ENCODE data around the gene NEK6.

The NEK6 gene

DNA sequence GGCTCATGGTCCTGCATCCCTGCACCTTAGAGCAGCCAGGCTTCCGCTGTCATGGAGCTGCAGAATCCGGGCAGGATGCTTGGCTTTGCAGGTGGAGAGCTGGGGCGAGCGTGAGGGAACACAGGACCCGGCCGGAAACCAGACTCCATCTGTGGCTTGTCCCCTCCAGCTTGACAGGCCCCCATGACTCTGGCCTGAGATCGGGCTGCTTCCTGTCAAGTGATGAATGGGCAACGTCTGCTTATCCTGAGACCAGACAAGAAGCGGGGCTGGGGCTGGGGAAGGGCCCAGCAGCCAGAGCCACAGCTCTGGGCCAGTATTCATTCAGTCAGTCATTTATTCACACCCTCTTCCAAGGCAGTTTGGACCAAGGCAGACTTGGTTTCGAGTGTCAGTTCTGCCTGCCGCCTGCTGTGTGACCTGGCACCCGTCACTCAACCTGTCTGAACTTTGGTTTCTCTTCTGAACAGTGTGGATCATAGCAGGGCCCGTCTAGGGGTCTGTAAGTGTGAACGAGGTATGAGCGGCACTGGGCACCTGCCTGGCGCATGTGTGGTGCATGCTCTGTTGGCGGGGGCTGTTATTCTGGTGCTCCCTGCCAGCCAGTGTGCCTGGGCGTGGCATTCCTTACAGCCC, 37.5 kb downstream of the NEK6 start:
- Histone ChIP-seq H3K79me2 (ENCODE audit: low read length) (peaks cover 100% of the 10 kb centered on the region), H3K4me1 (ENCODE audit: low read length) (peaks cover 34% of the 10 kb centered on the region), H2AFZ (ENCODE audit: low read depth, low read length) (no peak overlapping the region), H3K4me2 (ENCODE audit: low read length) (no peak overlapping the region), H3K9me3 (ENCODE audit: insufficient read depth, low read length) (no peaks in the 10 kb centered on the region), H3K27ac (ENCODE audit: low read length) (no peak overlapping the region), H3K9ac (ENCODE audit: low read length) (no peak overlapping the region), H3K4me3 (ENCODE audit: low read length) (no peak overlapping the region), H3K36me3 (replicated peaks; ENCODE audit: low read depth, low read length) (peaks cover 33% of the 10 kb centered on the region), H4K20me1 (ENCODE audit: insufficient read depth, low read length) (peaks cover 100% of the 10 kb centered on the region), H3K27me3 (ENCODE audit: low read depth, low read length) (no peaks in the 10 kb centered on the region)
- TF ChIP-seq EZH2phosphoT487 (IDR thresholded peaks at IDR 0.05; ENCODE audit: low read depth): no peak
- TF ChIP-seq CTCF (IDR thresholded peaks at IDR 0.05; ENCODE audit: low read depth, low read length): no peak

- Histone ChIP-seq H3K9ac (ENCODE audit: low read length) (no peak overlapping the region), H4K20me1 (ENCODE audit: insufficient read depth, low read length) (peaks cover 100% of the 10 kb centered on the region), H2AFZ (ENCODE audit: low read depth, low read length) (no peak overlapping the region), H3K27ac (ENCODE audit: low read length) (no peak overlapping the region), H3K4me1 (ENCODE audit: low read length) (peaks cover 26% of the 10 kb centered on the region), H3K4me3 (ENCODE audit: low read length) (no peak overlapping the region), H3K27me3 (ENCODE audit: low read depth, low read length) (no peaks in the 10 kb centered on the region), H3K79me2 (ENCODE audit: low read length) (peaks cover 100% of the 10 kb centered on the region), H3K4me2 (ENCODE audit: low read length) (no peak overlapping the region), H3K9me3 (ENCODE audit: insufficient read depth, low read length) (no peaks in the 10 kb centered on the region), H3K36me3 (replicated peaks; ENCODE audit: low read depth, low read length) (peaks cover 33% of the 10 kb centered on the region)
- TF ChIP-seq EZH2phosphoT487 (IDR thresholded peaks at IDR 0.05; ENCODE audit: low read depth) (no peak), CTCF (IDR thresholded peaks at IDR 0.05; ENCODE audit: low read depth, low read length) (no peak)
These were observed 38.3 kb downstream of the NEK6 start for GRCh38 chr9:124296094-124296493.

- peaks cover 17% of the 10 kb centered on the region for H3K4me1 ChIP-seq (ENCODE audit: low read length)
- no peak overlapping the region for H3K9ac ChIP-seq (ENCODE audit: low read length)
- no peak overlapping the region for H3K27ac ChIP-seq (ENCODE audit: low read length)
- H3K79me2 ChIP-seq (ENCODE audit: low read length): peaks cover 100% of the 10 kb centered on the region
- H3K9me3 ChIP-seq (ENCODE audit: insufficient read depth, low read length): no peaks in the 10 kb centered on the region
- H3K36me3 ChIP-seq (replicated peaks; ENCODE audit: low read depth, low read length): peaks cover 39% of the 10 kb centered on the region
- TF ChIP-seq EZH2phosphoT487 (IDR thresholded peaks at IDR 0.05; ENCODE audit: low read depth) (no peak), CTCF (IDR thresholded peaks at IDR 0.05; ENCODE audit: low read depth, low read length) (no peak)
- H3K4me3 ChIP-seq (ENCODE audit: low read length): no peak overlapping the region
- peaks cover 100% of the 10 kb centered on the region for H4K20me1 ChIP-seq (ENCODE audit: insufficient read depth, low read length)
- H3K4me2 ChIP-seq (ENCODE audit: low read length): no peak overlapping the region
- H3K27me3 ChIP-seq (ENCODE audit: low read depth, low read length): no peaks in the 10 kb centered on the region
- no peak overlapping the region for H2AFZ ChIP-seq (ENCODE audit: low read depth, low read length)
These were observed 39.2 kb downstream of the NEK6 start for GRCh38 chr9:124296796-124297550.

DNA sequence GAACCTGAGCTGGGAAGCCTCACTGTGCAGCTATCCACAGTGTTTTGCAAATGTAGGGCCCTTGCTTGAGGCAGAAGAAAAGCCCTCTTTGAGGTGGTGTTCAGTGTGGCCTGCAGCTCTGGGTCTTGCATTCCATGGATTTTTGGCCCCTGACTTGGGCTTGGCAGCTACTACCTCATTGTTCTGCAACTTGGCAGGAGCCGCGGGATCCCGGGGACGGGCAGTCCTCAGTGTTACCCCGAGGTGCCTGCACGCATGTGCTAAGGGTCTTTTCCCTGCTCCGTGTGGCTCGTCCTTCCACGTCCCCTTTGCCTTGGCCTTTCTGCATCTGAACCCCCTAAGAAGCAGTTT, 39.8 kb downstream of the NEK6 start:
- Histone ChIP-seq H3K9ac (ENCODE audit: low read length) (no peak overlapping the region), H2AFZ (ENCODE audit: low read depth, low read length) (no peak overlapping the region), H3K27me3 (ENCODE audit: low read depth, low read length) (no peaks in the 10 kb centered on the region), H3K79me2 (ENCODE audit: low read length) (peaks cover 100% of the 10 kb centered on the region), H3K36me3 (replicated peaks; ENCODE audit: low read depth, low read length) (peaks cover 39% of the 10 kb centered on the region), H3K27ac (ENCODE audit: low read length) (no peak overlapping the region), H4K20me1 (ENCODE audit: insufficient read depth, low read length) (peaks cover 100% of the 10 kb centered on the region), H3K9me3 (ENCODE audit: insufficient read depth, low read length) (no peaks in the 10 kb centered on the region), H3K4me1 (ENCODE audit: low read length) (peaks cover 12% of the 10 kb centered on the region), H3K4me3 (ENCODE audit: low read length) (no peak overlapping the region), H3K4me2 (ENCODE audit: low read length) (no peak overlapping the region)
- no peak for TF ChIP-seq EZH2phosphoT487 (IDR thresholded peaks at IDR 0.05; ENCODE audit: low read depth)
- no peak for TF ChIP-seq CTCF (IDR thresholded peaks at IDR 0.05; ENCODE audit: low read depth, low read length)
